NT2/D1 (cell line): ENCODE measurements around the gene POLR3C.

Experiments used
- SUZ12 ChIP-seq: IDR thresholded peaks from 2 replicates; pipeline ENCODE4 v1.6.1; 2011; ENCODE audit not compliant: insufficient read length, insufficient read depth; ENCODE audit errors: extremely low read depth
- YY1 ChIP-seq: IDR thresholded peaks from 2 replicates; pipeline ENCODE4 v1.6.1; 2011; ENCODE audit not compliant: insufficient read length, insufficient read depth
- ZNF274 ChIP-seq: IDR thresholded peaks from 2 replicates; pipeline ENCODE4 v1.6.1; 2011; ENCODE audit warnings: mild to moderate bottlenecking, low read depth, low read length

- TF ChIP-seq ZNF274 (no peak), YY1 (no peak), SUZ12 (no peak)
Measured at GRCh38 chr1:145891143-145891542, 67.1 kb downstream of the POLR3C start.
